ENCODE measurements around the gene SLC12A8.

SLC12A8 gene

GRCh38 chr3:125246237-125246636, 33.7 kb upstream of the SLC12A8 start:
- Histone ChIP-seq H3K4me3 (no peak overlapping the region), H3K27ac (no peak overlapping the region)
- no peak for TF ChIP-seq CTCF (IDR thresholded peaks at IDR 0.05)
- DNase-seq (ENCODE audit: low spot score), result no peak

GRCh38 chr3:125245521-125245920, 33.0 kb upstream of the SLC12A8 start:
- no peak overlapping the region for H3K4me3 ChIP-seq
- no peak for TF ChIP-seq CTCF (IDR thresholded peaks at IDR 0.05)
- DNase-seq (ENCODE audit: low spot score), result no peak
- no peak overlapping the region for H3K27ac ChIP-seq

DNA sequence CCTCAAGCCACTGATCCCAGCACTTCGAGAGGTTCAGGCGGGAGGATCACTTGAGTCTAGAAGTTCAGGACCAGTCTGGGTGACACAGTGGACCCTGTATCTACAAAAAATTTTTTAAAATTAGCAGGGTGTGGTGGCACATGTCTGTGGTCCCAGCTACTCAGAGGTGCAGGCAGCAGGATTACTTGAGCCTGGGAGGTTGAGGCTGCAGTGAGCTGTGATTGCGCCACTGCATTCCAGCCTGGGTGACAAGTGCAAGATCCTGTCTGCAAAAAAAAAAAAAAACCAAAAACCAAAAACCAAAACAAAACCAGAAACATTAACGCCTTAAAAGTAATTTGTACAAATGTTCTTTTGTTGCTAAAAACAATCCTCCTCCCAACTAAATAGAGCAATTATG, 27.9 kb upstream of the SLC12A8 start:
- H3K27ac ChIP-seq, result no peak overlapping the region
- H3K4me3 ChIP-seq, result no peak overlapping the region
- DNase-seq (ENCODE audit: low spot score), result no peak
- no peak for TF ChIP-seq CTCF (IDR thresholded peaks at IDR 0.05)

DNA sequence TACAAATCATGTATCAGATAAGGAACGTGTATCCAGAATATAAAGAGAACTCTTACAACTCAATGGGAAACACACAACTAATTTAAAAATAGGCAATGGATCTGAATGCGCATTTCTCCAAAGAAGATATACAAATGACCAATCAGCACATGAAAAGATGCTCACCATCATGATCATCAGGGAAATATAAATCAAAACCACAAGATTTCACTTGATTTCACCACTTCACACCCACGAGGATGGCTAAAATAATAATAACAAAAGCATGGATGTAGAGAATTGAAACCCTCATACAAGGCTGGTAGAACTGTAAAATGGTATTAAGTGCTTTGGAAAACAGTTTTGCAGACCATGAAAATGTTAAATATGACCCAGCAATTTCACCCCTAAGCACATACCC, 26.7 kb upstream of the SLC12A8 start:
- no peak overlapping the region for H3K4me3 ChIP-seq
- H3K27ac ChIP-seq, result no peak overlapping the region
- DNase-seq (ENCODE audit: low spot score), result no peak
- no peak for TF ChIP-seq CTCF (IDR thresholded peaks at IDR 0.05)

GRCh38 chr3:125238759-125239158, 26.2 kb upstream of the SLC12A8 start:
- Histone ChIP-seq H3K27ac (no peak overlapping the region), H3K4me3 (no peak overlapping the region)
- no peak for TF ChIP-seq CTCF (IDR thresholded peaks at IDR 0.05)
- DNase-seq (ENCODE audit: low spot score), result no peak

- no peak for DNase-seq (ENCODE audit: low spot score)
Measured at GRCh38 chr3:125236331-125236903, 23.9 kb upstream of the SLC12A8 start.

More at GRCh38 chr3:125236331-125236903, 23.9 kb upstream of the SLC12A8 start:
- H3K27ac ChIP-seq, result no peak overlapping the region
- no peak for TF ChIP-seq CTCF (IDR thresholded peaks at IDR 0.05)
- H3K4me3 ChIP-seq, result no peak overlapping the region

Measured in coronary artery (tissue), 2 donors.